WTC11 (cell line): ENCODE data around the gene UBL7. TPM values are rescaled to one million over a fixed set of nuclear protein-coding genes. Genes with fewer than 3 reads are reported as not detected.
A peak's percentile ranks its signal among the peaks of the same experiment; 100 is the strongest.
"Not testable (repeated sequence)": the region's sequence is repeated elsewhere in the genome, so short reads cannot be mapped to it uniquely, and the experiment has no call there.

Experiments
- ATAC-seq: fragments of 200-7000 bp; cut with Tn5 transposase; 2 replicates; pipeline ENCODE4 v1.10.0; 2021; ENCODE audit warnings: mild to moderate bottlenecking, moderate library complexity
- CTCF ChIA-PET: fragments of 300-600 bp; sonication (Branson Sonifier 250); formaldehyde crosslinking; loops from one replicate; lab custom pipeline; 2021; ENCODE audit warnings: antibody characterized with exemption; lab: Charles Lee
- POLR2A ChIA-PET: fragments of 350-600 bp; sonication (Branson Sonifier 250); formaldehyde crosslinking; loops from one replicate; lab custom pipeline; 2021; ENCODE audit warnings: antibody characterized with exemption; lab: Charles Lee
- DNase-seq: peaks from one replicate; pipeline ENCODE4 v3.0.0; 2021; ENCODE audit warnings: low spot score
- H3K27ac Mint-ChIP-seq: 2 replicates; pipeline ENCODE4 v1.8.0; 2021; ENCODE audit warnings: mixed read lengths
- H3K27me3 Mint-ChIP-seq: 2 replicates; pipeline ENCODE4 v1.8.0; 2021; ENCODE audit warnings: low read depth, mild to moderate bottlenecking, moderate library complexity, mixed read lengths
- H3K36me3 Mint-ChIP-seq: 2 replicates; pipeline ENCODE4 v1.8.0; 2021; ENCODE audit warnings: mixed read lengths
- H3K4me1 Mint-ChIP-seq: 2 replicates; pipeline ENCODE4 v1.8.0; 2022; ENCODE audit warnings: mixed read lengths
- H3K4me3 Mint-ChIP-seq: 2 replicates; pipeline ENCODE4 v1.8.0; 2021; ENCODE audit warnings: mild to moderate bottlenecking, moderate library complexity, mixed read lengths
- H3K9me3 Mint-ChIP-seq: 2 replicates; pipeline ENCODE4 v1.8.0; 2021; ENCODE audit warnings: mixed read lengths
- AFF4 ChIP-seq: sonication (generic); formaldehyde crosslinking; IDR thresholded peaks from 2 replicates; pipeline ENCODE4 v1.8.1; 2023; ENCODE audit warnings: mild to moderate bottlenecking, missing genetic modification reagents, borderline replicate concordance
- ATF2 ChIP-seq: sonication (generic); formaldehyde crosslinking; IDR thresholded peaks from 2 replicates; pipeline ENCODE4 v1.8.1; 2022; ENCODE audit warnings: low read depth, missing genetic modification reagents, borderline replicate concordance
- CREB1 ChIP-seq: sonication (generic); formaldehyde crosslinking; IDR thresholded peaks from 2 replicates; pipeline ENCODE4 v1.8.0; 2023; ENCODE audit warnings: mild to moderate bottlenecking, missing genetic modification reagents
- ETV6 ChIP-seq: sonication (generic); formaldehyde crosslinking; IDR thresholded peaks from 2 replicates; pipeline ENCODE4 v1.8.1; 2022; ENCODE audit warnings: mild to moderate bottlenecking, missing genetic modification reagents
- HMGA2 ChIP-seq: fragments of 250-450 bp; sonication (Bioruptor Pico); IDR thresholded peaks from 2 replicates; pipeline ENCODE4 v1.4.0; 2021; ENCODE audit warnings: mild to moderate bottlenecking, moderate library complexity
- JAZF1 ChIP-seq: fragments of 250-450 bp; sonication (Bioruptor Pico); IDR thresholded peaks from 2 replicates; pipeline ENCODE4 v1.9.0; 2021; ENCODE audit warnings: moderate library complexity, mild to moderate bottlenecking, inconsistent platforms
- MAX ChIP-seq: sonication (generic); formaldehyde crosslinking; IDR thresholded peaks from 2 replicates; pipeline ENCODE4 v1.8.0; 2022; ENCODE audit warnings: mild to moderate bottlenecking, missing genetic modification reagents
- NFE2L1 ChIP-seq: sonication (generic); formaldehyde crosslinking; IDR thresholded peaks from 2 replicates; pipeline ENCODE4 v1.8.1; 2023; ENCODE audit warnings: missing genetic modification reagents
- PRRX2 ChIP-seq: fragments of 250-450 bp; sonication (Bioruptor Pico); IDR thresholded peaks from 2 replicates; pipeline ENCODE4 v1.8.0; 2021; ENCODE audit warnings: mild to moderate bottlenecking
- SMAD3 ChIP-seq: sonication (generic); formaldehyde crosslinking; IDR thresholded peaks from 2 replicates; pipeline ENCODE4 v1.8.0; 2022; ENCODE audit warnings: missing genetic modification reagents, mild to moderate bottlenecking, borderline replicate concordance
- SOX15 ChIP-seq: fragments of 250-450 bp; sonication (Bioruptor Pico); IDR thresholded peaks from 2 replicates; pipeline ENCODE4 v1.9.0; 2021; ENCODE audit warnings: mild to moderate bottlenecking
- ZNF263 ChIP-seq: sonication (generic); formaldehyde crosslinking; IDR thresholded peaks from 2 replicates; pipeline ENCODE4 v1.8.1; 2022; ENCODE audit warnings: low read depth, mild to moderate bottlenecking, moderate library complexity, missing genetic modification reagents
- ZNF396 ChIP-seq: fragments of 250-450 bp; sonication (Bioruptor Pico); IDR thresholded peaks from 2 replicates; pipeline ENCODE4 v1.8.0; 2021; ENCODE audit warnings: mild to moderate bottlenecking, moderate library complexity, borderline replicate concordance
- ZNF416 ChIP-seq: fragments of 250-450 bp; sonication (Bioruptor Pico); IDR thresholded peaks from 2 replicates; pipeline ENCODE4 v1.9.0; 2021; ENCODE audit warnings: mild to moderate bottlenecking, inconsistent platforms
- ZNF512 ChIP-seq: sonication (generic); formaldehyde crosslinking; IDR thresholded peaks from 2 replicates; pipeline ENCODE4 v1.8.1; 2022; ENCODE audit warnings: missing genetic modification reagents, borderline replicate concordance
- ZNF671 ChIP-seq: fragments of 250-450 bp; sonication (Bioruptor Pico); IDR thresholded peaks from 2 replicates; pipeline ENCODE4 v1.8.0; 2021; ENCODE audit warnings: mild to moderate bottlenecking
- ZSCAN18 ChIP-seq: fragments of 250-450 bp; sonication (Bioruptor Pico); IDR thresholded peaks from 2 replicates; pipeline ENCODE4 v2.1.2; 2022; ENCODE audit warnings: mild to moderate bottlenecking, moderate library complexity
- total RNA-seq: library from RNA; stranded (reverse); gene quantifications from 3 replicates; pipeline ENCODE4 v1.2.3, GENCODE V29; 2021

UBL7 gene
- total RNA-seq, 1 experiment from 2014 or later: 70.1 TPM

GRCh38 chr15:74458473-74458872 lies 2.5 kb downstream of the UBL7 start:
- TF ChIP-seq HMGA2 (CRISPR knock-in tag) (no peak), AFF4 (no peak), ZNF671 (CRISPR knock-in tag) (no peak), NFE2L1 (CRISPR knock-in tag) (no peak), CREB1 (CRISPR knock-in tag) (no peak), ZNF416 (CRISPR knock-in tag) (no peak), MAX (CRISPR knock-in tag) (no peak), JAZF1 (no peak), ZNF512 (CRISPR knock-in tag) (no peak), ETV6 (CRISPR knock-in tag) (no peak), ZSCAN18 (CRISPR knock-in tag) (no peak), ZNF263 (no peak), SMAD3 (CRISPR knock-in tag) (no peak), SOX15 (CRISPR knock-in tag) (no peak)
- ATAC-seq: no peak
- Mint-ChIP-seq H3K4me1 (peaks cover 35% of the 10 kb centered on the region), H3K27ac (peak overlapping the region; percentile 95), H3K9me3 (peaks cover 3% of the 10 kb centered on the region), H3K4me3 (no peak overlapping the region), H3K27me3 (no peaks in the 10 kb centered on the region), H3K36me3 (peaks cover 31% of the 10 kb centered on the region)
- DNase-seq: no peak
- ChIA-PET POLR2A (no interaction called here), CTCF (no interaction called here)

GRCh38 chr15:74457036-74457435 lies 3.9 kb downstream of the UBL7 start:
- CTCF ChIA-PET, H3K4me3 Mint-ChIP-seq, H3K27me3 Mint-ChIP-seq, ATAC-seq, H3K27ac Mint-ChIP-seq, DNase-seq, H3K9me3 Mint-ChIP-seq, POLR2A ChIA-PET: not testable (repeated sequence)
- peaks cover 30% of the 10 kb centered on the region for H3K4me1 Mint-ChIP-seq
- H3K36me3 Mint-ChIP-seq: peaks cover 36% of the 10 kb centered on the region

GRCh38 chr15:74454764-74455500 lies 6.0 kb downstream of the UBL7 start:
- TF ChIP-seq ATF2 (CRISPR knock-in tag) (no peak), PRRX2 (no peak), ZNF396 (CRISPR knock-in tag) (no peak)
- Mint-ChIP-seq H3K27ac (peak overlapping the region; percentile 62), H3K36me3 (peaks cover 38% of the 10 kb centered on the region), H3K27me3 (no peaks in the 10 kb centered on the region), H3K4me3 (no peak overlapping the region), H3K4me1 (peaks cover 19% of the 10 kb centered on the region), H3K9me3 (no peaks in the 10 kb centered on the region)
- POLR2A ChIA-PET: interaction anchor here (0.5 kb wide), 1 partner anchor 43 kb away, joined by 3 read pairs; no protein-coding TSS in a partner anchor
- CTCF ChIA-PET: interaction anchor here (0.7 to 3.0 kb wide), 5 partner anchors 14 to 80 kb away, joined by 3 to 9 read pairs (median 4); no protein-coding TSS in a partner anchor
- no peak for ATAC-seq
- no peak for DNase-seq
